Ureter (tissue), 1 donor: ENCODE results near the gene PSME4. TPM values are rescaled to one million over a fixed set of nuclear protein-coding genes. Genes with fewer than 3 reads are reported as not detected.
"Not testable (repeated sequence)": the region's sequence is repeated elsewhere in the genome, so short reads cannot be mapped to it uniquely, and the experiment has no call there.

ENCODE experiments used
- DNase-seq: peaks from one replicate; pipeline ENCODE4 v3.0.0-alpha.2; 2020; ENCODE audit warnings: low spot score
- total RNA-seq: library from RNA; stranded (reverse); gene quantifications from one replicate; pipeline ENCODE4 v1.2.4, GENCODE V29; 2023
- donor health status: DM: yes; HTN: yes; CAD: no.

The PSME4 gene
- total RNA-seq, 1 donor from 2014 or later = 92.3 TPM

- DNase-seq = no peak
Measured at GRCh38 chr2:53842891-53843290, 127.9 kb downstream of the PSME4 start.

GRCh38 chr2:53841651-53842050, 129.1 kb downstream of the PSME4 start:
- DNase-seq = not testable (repeated sequence)

- no peak for DNase-seq
Measured at GRCh38 chr2:53840580-53840979, 130.2 kb downstream of the PSME4 start.

GRCh38 chr2:53829980-53830290, 140.9 kb downstream of the PSME4 start:
- not testable (repeated sequence) for DNase-seq

- no peak for DNase-seq
Measured at GRCh38 chr2:53829273-53829979, 141.4 kb downstream of the PSME4 start.

- DNase-seq = no peak
Measured at GRCh38 chr2:53828331-53828730, 142.5 kb downstream of the PSME4 start.

GRCh38 chr2:53827398-53828175, 143.2 kb downstream of the PSME4 start:
- no peak for DNase-seq

- no peak for DNase-seq
Measured at GRCh38 chr2:53826587-53827397, 144.0 kb downstream of the PSME4 start.

- DNase-seq = no peak
Measured at GRCh38 chr2:53826030-53826410, 144.8 kb downstream of the PSME4 start.

- not testable (repeated sequence) for DNase-seq
Measured at GRCh38 chr2:53823639-53824038, 147.2 kb downstream of the PSME4 start.

GRCh38 chr2:53821810-53822209, 149.0 kb downstream of the PSME4 start:
- no peak for DNase-seq

GRCh38 chr2:53820711-53821110, 150.1 kb downstream of the PSME4 start:
- no peak for DNase-seq

GRCh38 chr2:53820048-53820447, 150.7 kb downstream of the PSME4 start:
- no peak for DNase-seq

GRCh38 chr2:53819634-53820033, 151.2 kb downstream of the PSME4 start:
- no peak for DNase-seq

GRCh38 chr2:53818854-53819435, 151.8 kb downstream of the PSME4 start:
- DNase-seq = no peak

Other genes with a start within 250 kb of the PSME4 start
- 3.2 TPM for gene CHAC2, start 203.2 kb downstream of the PSME4 start, total RNA-seq
- gene ASB3, start 184.0 kb downstream of the PSME4 start, total RNA-seq = 16.1 TPM
- 38.7 TPM for gene ERLEC1, start 183.9 kb downstream of the PSME4 start, total RNA-seq
- gene GPR75, start 111.0 kb downstream of the PSME4 start, total RNA-seq = 4.4 TPM
- gene ACYP2, start 144.6 kb upstream of the PSME4 start, total RNA-seq = 22.9 TPM